Endothelial cell of umbilical vein (primary cell): ENCODE data around the gene ANKRD12.

Source experiments
- EZH2 ChIP-seq: IDR thresholded peaks from 2 replicates; pipeline ENCODE4 v1.6.1; 2012; ENCODE audit warnings: borderline replicate concordance, low read depth, mild to moderate bottlenecking, moderate library complexity, low read length, inconsistent platforms; ENCODE audit not compliant: severe bottlenecking
- FOS ChIP-seq: IDR thresholded peaks from 2 replicates; pipeline ENCODE4 v1.6.1; 2011; ENCODE audit warnings: mild to moderate bottlenecking, low read length, moderate library complexity, borderline replicate concordance; ENCODE audit not compliant: insufficient read depth
- GATA2 ChIP-seq: IDR thresholded peaks from 2 replicates; pipeline ENCODE4 v1.7.0; 2011; ENCODE audit warnings: low read depth, mild to moderate bottlenecking, moderate library complexity, mixed read lengths, low read length; ENCODE audit not compliant: insufficient read length, insufficient read depth
- JUN ChIP-seq: IDR thresholded peaks from 2 replicates; pipeline ENCODE4 v1.6.1; 2011; ENCODE audit warnings: borderline replicate concordance, low read depth; ENCODE audit not compliant: insufficient read length, insufficient read depth
- MYC ChIP-seq: IDR thresholded peaks from one replicate; pipeline ENCODE4 v1.6.1; 2011; ENCODE audit warnings: mild to moderate bottlenecking, low read depth, low read length
- POLR2A ChIP-seq: IDR thresholded peaks from 2 replicates; pipeline ENCODE4 v1.6.1; 2012; ENCODE audit warnings: low read depth, mild to moderate bottlenecking, control low read depth, low read length
- POLR2AphosphoS5 ChIP-seq: IDR thresholded peaks from 2 replicates; pipeline ENCODE4 v1.6.1; 2012; ENCODE audit warnings: low read depth, mild to moderate bottlenecking, control low read depth, low read length, moderate library complexity; ENCODE audit not compliant: insufficient read depth
- TF ChIP-seq, protein P1 (sequence below), 2 donors: IDR thresholded peaks; 1 replicate in 1 of 2; 2 replicates in 1 of 2; pipeline ENCODE4 v1.5.1; 2011; ENCODE audit warnings: low read length in 2 of 2, mild to moderate bottlenecking in 2 of 2, moderate library complexity in 2 of 2, control low read depth in 1 of 2, inconsistent platforms in 1 of 2, low read depth in 1 of 2; ENCODE audit not compliant: insufficient read depth in 1 of 2; ENCODE audit errors: extremely low read depth in 1 of 2
- TF ChIP-seq, protein P2 (sequence below): IDR thresholded peaks from 2 replicates; pipeline ENCODE4 v1.6.1; 2011; ENCODE audit not compliant: insufficient read depth, insufficient read length

DNA sequence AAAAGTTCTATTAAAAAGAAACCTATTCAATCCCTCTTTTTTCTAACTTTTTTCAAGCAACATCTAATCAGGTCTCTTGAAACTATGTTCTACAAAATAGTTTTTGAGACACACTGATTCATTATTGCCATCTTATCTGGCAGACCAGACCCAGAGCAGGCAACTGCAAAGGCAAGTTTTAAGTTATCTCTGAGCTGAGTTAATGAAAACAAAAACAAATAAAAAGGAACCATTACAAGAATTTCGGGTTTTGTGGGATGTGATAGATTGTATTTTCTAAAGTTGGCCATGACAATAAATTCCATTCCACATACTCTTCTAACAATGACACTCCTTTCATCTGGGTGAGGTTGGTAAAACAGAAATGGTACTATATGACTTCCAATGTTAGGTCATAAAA lies 182.8 kb downstream of the ANKRD12 start:
- TF ChIP-seq, protein P1, sequence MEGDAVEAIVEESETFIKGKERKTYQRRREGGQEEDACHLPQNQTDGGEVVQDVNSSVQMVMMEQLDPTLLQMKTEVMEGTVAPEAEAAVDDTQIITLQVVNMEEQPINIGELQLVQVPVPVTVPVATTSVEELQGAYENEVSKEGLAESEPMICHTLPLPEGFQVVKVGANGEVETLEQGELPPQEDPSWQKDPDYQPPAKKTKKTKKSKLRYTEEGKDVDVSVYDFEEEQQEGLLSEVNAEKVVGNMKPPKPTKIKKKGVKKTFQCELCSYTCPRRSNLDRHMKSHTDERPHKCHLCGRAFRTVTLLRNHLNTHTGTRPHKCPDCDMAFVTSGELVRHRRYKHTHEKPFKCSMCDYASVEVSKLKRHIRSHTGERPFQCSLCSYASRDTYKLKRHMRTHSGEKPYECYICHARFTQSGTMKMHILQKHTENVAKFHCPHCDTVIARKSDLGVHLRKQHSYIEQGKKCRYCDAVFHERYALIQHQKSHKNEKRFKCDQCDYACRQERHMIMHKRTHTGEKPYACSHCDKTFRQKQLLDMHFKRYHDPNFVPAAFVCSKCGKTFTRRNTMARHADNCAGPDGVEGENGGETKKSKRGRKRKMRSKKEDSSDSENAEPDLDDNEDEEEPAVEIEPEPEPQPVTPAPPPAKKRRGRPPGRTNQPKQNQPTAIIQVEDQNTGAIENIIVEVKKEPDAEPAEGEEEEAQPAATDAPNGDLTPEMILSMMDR (IDR thresholded peaks at IDR 0.05; ENCODE audit: extremely low read depth in 1 of 2, insufficient read depth in 1 of 2, low read depth in 1 of 2, low read length in 2 of 2): no peak
- TF ChIP-seq, protein P2, sequence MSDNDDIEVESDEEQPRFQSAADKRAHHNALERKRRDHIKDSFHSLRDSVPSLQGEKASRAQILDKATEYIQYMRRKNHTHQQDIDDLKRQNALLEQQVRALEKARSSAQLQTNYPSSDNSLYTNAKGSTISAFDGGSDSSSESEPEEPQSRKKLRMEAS: no peak
- no peak for TF ChIP-seq EZH2
- TF ChIP-seq POLR2A: no peak
- TF ChIP-seq MYC: no peak
- no peak for TF ChIP-seq JUN
- TF ChIP-seq POLR2AphosphoS5: no peak
- no peak for TF ChIP-seq GATA2
- TF ChIP-seq FOS: no peak
